OCI-LY1 (cell line): ENCODE results near the gene PLTP.

ENCODE experiments used
- EZH2 ChIP-seq: fragments of 200-600 bp; sonication (generic), shearing (Covaris generic); IDR thresholded peaks from 2 replicates; pipeline ENCODE4 v1.8.0; 2017; ENCODE audit warnings: borderline replicate concordance, mixed run types, mild to moderate bottlenecking, antibody characterized with exemption, low read length, moderate library complexity, mixed read lengths
- TF ChIP-seq, protein P1 (sequence below): fragments of 200-600 bp; sonication (generic), shearing (Covaris generic); IDR thresholded peaks from 2 replicates; pipeline ENCODE4 v1.5.1; 2017; ENCODE audit warnings: mild to moderate bottlenecking, antibody characterized with exemption, low read length, moderate library complexity, mixed read lengths

DNA sequence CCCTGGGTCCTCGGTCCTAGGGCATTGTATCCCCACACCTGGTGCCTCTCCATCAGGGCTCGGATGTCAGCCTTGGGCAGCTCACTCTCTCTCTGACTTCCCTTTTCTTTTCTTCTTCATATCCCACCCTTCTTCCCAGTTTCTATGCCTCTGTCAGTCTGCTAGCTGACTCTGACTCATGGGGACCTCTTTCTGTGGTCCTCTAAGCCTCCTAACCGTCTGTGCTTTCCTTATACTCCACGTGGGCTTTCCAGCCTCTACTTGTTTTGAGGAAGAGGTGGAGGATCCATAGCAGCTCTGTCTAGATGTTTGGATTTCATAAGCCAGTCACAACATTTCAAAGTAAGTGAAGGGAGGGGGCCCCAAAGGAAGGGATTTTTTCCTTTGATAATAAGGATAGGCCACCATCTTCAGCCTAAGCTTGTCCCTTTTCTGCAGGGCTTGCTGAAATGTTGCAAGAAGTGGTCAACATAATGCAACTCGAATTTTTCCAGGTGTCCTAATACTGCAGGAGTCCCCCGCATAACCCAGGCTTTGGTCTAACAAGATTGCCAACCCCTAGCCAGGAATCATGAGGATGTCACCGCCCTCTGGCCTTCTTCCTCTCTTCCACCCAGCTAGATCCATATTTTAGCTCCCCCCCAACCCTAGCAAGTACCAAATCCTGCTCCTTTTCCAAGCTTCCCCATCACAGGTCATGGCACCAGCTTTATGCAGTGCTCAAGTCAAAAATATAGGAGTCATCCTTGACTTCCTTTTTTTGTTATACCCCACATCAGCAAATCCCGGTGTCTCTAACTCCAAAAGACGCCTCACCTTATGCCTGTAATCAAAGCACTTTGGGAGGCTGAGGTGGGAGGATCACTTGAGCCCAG lies 8.7 kb upstream of the PLTP start:
- TF ChIP-seq, protein P1, sequence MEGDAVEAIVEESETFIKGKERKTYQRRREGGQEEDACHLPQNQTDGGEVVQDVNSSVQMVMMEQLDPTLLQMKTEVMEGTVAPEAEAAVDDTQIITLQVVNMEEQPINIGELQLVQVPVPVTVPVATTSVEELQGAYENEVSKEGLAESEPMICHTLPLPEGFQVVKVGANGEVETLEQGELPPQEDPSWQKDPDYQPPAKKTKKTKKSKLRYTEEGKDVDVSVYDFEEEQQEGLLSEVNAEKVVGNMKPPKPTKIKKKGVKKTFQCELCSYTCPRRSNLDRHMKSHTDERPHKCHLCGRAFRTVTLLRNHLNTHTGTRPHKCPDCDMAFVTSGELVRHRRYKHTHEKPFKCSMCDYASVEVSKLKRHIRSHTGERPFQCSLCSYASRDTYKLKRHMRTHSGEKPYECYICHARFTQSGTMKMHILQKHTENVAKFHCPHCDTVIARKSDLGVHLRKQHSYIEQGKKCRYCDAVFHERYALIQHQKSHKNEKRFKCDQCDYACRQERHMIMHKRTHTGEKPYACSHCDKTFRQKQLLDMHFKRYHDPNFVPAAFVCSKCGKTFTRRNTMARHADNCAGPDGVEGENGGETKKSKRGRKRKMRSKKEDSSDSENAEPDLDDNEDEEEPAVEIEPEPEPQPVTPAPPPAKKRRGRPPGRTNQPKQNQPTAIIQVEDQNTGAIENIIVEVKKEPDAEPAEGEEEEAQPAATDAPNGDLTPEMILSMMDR = no peak
- no peak for TF ChIP-seq EZH2
